ENCODE results near the gene CARD14. TPM values are rescaled to one million over a fixed set of nuclear protein-coding genes. Genes with fewer than 3 reads are reported as not detected.

CARD14 gene
- total RNA-seq, 1 experiment from 2014 or later = 0.24 TPM

GRCh38 chr17:80248894-80249710 is 79.3 kb downstream of the CARD14 start:
- H2BK120ac ChIP-seq (ENCODE audit: low read depth, low read length, poor library complexity, severe bottlenecking) = no peak overlapping the region
- no peak overlapping the region for H3K23ac ChIP-seq (ENCODE audit: insufficient read length, low read depth, low read length)
- H3T11ph ChIP-seq (ENCODE audit: low read length) = no peak overlapping the region
- H3K79me1 ChIP-seq (ENCODE audit: insufficient read depth, low read depth, low read length, poor library complexity, severe bottlenecking) = no peaks in the 10 kb centered on the region
- no peaks in the 10 kb centered on the region for H3K4me1 ChIP-seq (ENCODE audit: insufficient read depth, low read length)
- no peaks in the 10 kb centered on the region for H3K79me2 ChIP-seq (ENCODE audit: insufficient read depth, low read length)
- H3K23me2 ChIP-seq (ENCODE audit: insufficient read length, low read depth, low read length, poor library complexity, severe bottlenecking) = no peaks in the 10 kb centered on the region
- TF ChIP-seq, protein P1, sequence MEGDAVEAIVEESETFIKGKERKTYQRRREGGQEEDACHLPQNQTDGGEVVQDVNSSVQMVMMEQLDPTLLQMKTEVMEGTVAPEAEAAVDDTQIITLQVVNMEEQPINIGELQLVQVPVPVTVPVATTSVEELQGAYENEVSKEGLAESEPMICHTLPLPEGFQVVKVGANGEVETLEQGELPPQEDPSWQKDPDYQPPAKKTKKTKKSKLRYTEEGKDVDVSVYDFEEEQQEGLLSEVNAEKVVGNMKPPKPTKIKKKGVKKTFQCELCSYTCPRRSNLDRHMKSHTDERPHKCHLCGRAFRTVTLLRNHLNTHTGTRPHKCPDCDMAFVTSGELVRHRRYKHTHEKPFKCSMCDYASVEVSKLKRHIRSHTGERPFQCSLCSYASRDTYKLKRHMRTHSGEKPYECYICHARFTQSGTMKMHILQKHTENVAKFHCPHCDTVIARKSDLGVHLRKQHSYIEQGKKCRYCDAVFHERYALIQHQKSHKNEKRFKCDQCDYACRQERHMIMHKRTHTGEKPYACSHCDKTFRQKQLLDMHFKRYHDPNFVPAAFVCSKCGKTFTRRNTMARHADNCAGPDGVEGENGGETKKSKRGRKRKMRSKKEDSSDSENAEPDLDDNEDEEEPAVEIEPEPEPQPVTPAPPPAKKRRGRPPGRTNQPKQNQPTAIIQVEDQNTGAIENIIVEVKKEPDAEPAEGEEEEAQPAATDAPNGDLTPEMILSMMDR (conservative IDR thresholded peaks at IDR 0.05) = no peak
- no peak overlapping the region for H2BK15ac ChIP-seq (ENCODE audit: low read depth, low read length)
- no peak overlapping the region for H3K56ac ChIP-seq (ENCODE audit: insufficient read length, low read depth, low read length)
- H3K27me3 ChIP-seq (ENCODE audit: insufficient read depth, low read length) = no peaks in the 10 kb centered on the region
- H4K5ac ChIP-seq (ENCODE audit: insufficient read length, low read depth, low read length) = no peak overlapping the region
- H3K18ac ChIP-seq (ENCODE audit: insufficient read length, low read depth, low read length) = no peak overlapping the region
- Mint-ChIP-seq H3K36me3 (ENCODE audit: insufficient read depth in 1 of 3, low read depth in 3 of 3) (peaks cover 7 to 30% (median 15%) of the 10 kb centered on the region in 3 experiments), H3K9me3 (no peaks in the 10 kb centered on the region), H3K27me3 (ENCODE audit: low read depth) (no peaks in the 10 kb centered on the region; the same call in 1 of the 2 replicates), H3K4me1 (0 out of 4 replicates have a peak, but pooled peaks cover 0 to 2% of the 10 kb centered on the region in 2 experiments), H3K27ac (0 out of 7 replicates have a peak overlapping the region, but pooled peaks of 1 of the 3 experiments have one; percentile 11), H3K4me3 (no peak overlapping the region)
- no peak overlapping the region for H2AK5ac ChIP-seq (ENCODE audit: insufficient read length, low read length)
- no peaks in the 10 kb centered on the region for H4K20me1 ChIP-seq (ENCODE audit: control insufficient read depth, insufficient read depth, insufficient read length)
- H2BK5ac ChIP-seq (ENCODE audit: insufficient read length, low read length) = no peak overlapping the region
- no peak overlapping the region for H3K9ac ChIP-seq (ENCODE audit: extremely low read depth, insufficient read length, low read length)
- WGBS (ENCODE audit: extremely low coverage, insufficient read length, low lambda C conversion rate) = no CpG with 5 or more reads among the region's 26 CpGs
- H3K4ac ChIP-seq (ENCODE audit: low read depth, low read length) = no peak overlapping the region
- no peak overlapping the region for H4K8ac ChIP-seq (replicated peaks; ENCODE audit: insufficient read length, low read depth, low read length)
- H3K9me3 ChIP-seq (ENCODE audit: control insufficient read depth, low read depth, low read length) = no peaks in the 10 kb centered on the region
- no peak overlapping the region for H3K4me2 ChIP-seq (ENCODE audit: insufficient read depth, insufficient read length, low read length)
- DNase-seq = no peak
- H4K91ac ChIP-seq (ENCODE audit: insufficient read length, low read depth, low read length) = no peak overlapping the region
- H2BK12ac ChIP-seq (ENCODE audit: insufficient read length, low read depth, low read length) = no peak overlapping the region
- H2AFZ ChIP-seq (ENCODE audit: low read length) = no peak overlapping the region
- no peak overlapping the region for H3K27ac ChIP-seq (ENCODE audit: insufficient read length, low read depth, low read length)
- H3K14ac ChIP-seq (ENCODE audit: insufficient read depth, low read length) = no peak overlapping the region
- no peak overlapping the region for H2BK20ac ChIP-seq (ENCODE audit: low read depth, low read length, poor library complexity, severe bottlenecking)
